NCI-H2196 treated with DMSO at 0.1 percent for 48 hours (cell line): ENCODE data around the gene UGT1A4.
"Not testable (repeated sequence)": the region's sequence is repeated elsewhere in the genome, so short reads cannot be mapped to it uniquely, and the experiment has no call there.

Experiments used
- DNase-seq: peaks from one replicate; lab custom pipeline; 2025; ENCODE audit not compliant: unreplicated experiment; lab: John Stamatoyannopoulos, UW

UGT1A4 gene

DNA sequence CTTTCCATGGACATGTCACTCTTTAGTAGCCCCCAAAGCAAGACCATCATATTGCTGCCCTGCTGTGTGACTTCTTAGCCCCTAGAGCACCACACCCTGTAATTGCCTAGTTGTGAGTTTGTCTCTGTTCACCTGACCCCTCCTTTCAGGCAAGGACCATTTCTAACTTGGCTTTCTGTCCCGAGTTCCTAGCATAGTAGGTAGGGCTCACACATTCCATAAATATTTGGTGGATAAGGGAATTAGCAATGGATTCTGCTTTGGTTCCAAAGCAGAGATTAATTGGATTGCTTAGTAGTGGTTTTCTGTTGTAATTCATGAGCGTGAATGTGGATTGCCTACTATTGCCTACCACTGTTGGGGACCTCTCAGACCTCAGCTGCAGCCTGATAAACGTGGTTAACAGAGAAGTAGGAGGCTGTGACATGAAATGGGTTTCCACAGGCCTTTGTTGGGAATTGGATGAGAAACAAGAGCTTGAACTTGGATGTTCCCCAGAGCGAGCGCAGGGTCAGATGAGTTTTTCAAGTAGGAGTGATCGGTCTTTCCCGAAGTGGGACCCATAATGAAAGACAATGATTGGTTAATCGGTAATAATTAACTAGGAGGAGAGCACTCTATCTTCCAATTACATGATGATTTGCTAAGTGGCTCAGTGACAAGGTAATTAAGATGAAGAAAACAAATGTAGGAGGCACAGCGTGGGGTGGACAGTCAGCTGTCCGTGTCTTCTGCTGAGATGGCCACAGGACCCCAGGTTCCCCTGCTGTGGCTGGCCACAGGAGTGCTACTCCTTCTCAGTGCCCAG is 28.1 kb downstream of the UGT1A4 start:
- no peak for DNase-seq

GRCh38 chr2:233747283-233747544 is 28.7 kb downstream of the UGT1A4 start:
- DNase-seq: no peak

DNA sequence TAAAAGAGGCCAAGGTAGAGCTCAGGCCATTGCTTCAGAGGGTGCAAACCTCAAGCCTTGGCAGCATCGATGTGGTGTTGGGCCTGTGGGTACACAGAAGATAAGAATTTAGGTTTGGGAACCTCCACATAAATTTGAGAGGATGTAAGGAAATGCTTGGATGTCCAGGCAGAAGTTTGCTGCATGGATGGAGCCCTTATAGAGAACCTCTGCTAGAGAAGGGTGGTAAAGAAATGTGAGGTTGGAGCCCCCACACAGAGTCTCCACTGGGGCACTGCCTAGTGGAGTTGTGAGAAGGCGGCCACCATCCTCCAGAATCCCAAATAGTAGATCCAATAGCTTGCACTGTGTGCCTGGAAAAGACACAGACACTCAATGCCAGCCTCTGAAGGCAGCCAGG is 32.2 kb downstream of the UGT1A4 start:
- not testable (repeated sequence) for DNase-seq

DNA sequence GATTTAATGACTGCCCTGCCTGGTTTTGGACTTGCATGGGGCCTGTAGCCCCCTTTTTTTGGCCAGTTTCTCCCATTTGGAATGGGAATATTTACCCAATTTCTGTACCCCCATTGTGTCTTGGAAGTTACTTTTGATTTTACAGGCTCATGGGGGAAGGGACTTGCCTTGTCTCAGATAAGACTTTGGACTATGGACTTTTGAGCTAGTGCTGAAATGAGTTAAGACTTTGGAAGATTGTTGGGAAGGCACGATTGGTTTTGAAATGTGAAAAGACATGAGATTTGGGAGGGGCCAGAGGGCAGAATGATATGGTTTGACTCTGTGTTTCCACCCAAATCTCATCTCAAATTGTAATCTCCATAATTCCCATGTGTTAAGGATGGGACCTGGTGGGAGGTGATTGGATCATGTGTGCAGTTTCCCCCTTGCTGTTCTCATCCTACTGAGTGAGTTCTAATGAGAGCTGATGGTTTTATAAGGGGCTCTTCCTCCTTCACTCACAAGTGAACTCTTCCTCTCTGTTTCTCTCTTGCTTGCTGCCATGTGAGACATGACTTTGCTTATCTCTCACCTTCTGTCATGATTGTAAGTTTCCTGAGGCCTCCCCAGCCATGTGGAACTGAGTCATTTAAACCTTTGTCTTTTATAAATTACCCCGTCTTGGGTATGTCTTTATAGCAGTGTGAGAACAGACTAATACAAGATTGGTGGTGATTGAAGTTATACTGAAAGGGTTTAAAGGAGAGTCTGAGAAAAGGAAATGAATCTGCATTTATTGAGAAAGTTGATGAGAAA is 32.9 kb downstream of the UGT1A4 start:
- DNase-seq: not testable (repeated sequence)

- DNase-seq: no peak
These were observed 36.5 kb downstream of the UGT1A4 start for GRCh38 chr2:233754872-233755611.

DNA sequence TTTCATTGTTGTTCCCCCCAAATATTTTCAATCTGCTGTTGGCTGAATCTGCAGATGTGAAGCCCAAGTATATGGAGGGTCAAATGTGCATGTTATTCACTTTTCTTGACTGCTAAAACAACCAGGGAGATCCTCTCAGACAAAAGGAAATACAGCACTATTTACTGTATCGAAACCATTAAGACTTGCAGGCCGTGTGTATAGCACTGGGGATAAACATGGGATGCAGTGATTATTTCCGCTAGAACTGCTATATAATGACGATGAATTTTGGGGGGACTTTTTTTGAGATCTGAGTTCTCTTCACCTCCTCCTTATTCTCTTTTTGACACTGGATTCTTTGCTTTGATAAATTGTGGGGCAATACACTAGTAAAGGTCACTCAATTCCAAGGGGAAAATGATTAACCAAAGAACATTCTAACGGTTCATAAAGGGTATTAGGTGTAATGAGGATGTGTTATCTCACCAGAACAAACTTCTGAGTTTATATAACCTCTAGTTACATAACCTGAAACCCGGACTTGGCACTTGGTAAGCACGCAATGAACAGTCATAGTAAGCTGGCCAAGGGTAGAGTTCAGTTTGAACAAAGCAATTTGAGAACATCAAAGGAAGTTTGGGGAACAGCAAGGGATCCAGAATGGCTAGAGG is 38.0 kb downstream of the UGT1A4 start:
- DNase-seq: no peak

GRCh38 chr2:233758141-233758540 is 39.6 kb downstream of the UGT1A4 start:
- DNase-seq: no peak

DNA sequence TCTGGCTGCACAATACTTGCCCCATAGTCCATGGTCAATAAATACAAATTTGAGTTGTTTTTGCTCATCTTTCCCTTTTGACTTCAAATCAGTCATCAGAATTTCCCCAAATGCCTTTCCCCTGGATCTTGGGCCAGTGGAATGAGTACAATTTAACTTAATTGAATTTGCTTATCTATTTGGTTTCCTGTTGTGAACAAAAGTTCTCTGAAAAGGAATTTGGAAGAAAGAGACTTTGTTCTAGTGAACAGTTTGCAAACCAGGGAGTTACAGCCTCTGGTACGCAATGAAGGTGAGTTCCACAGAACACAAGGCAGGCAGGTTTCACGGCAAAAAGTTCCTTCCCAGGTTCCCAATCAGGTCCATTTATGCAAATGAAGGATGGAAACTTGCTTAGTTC is 40.3 kb downstream of the UGT1A4 start:
- DNase-seq: no peak

GRCh38 chr2:233760043-233760442 is 41.5 kb downstream of the UGT1A4 start, which contains the start of gene UGT1A1:
Gene UGT1A1, plus strand, starts transcription at chr2:233760270. Its CDS starts 18 bp downstream, at chr2:233760288.
- no peak for DNase-seq

DNA sequence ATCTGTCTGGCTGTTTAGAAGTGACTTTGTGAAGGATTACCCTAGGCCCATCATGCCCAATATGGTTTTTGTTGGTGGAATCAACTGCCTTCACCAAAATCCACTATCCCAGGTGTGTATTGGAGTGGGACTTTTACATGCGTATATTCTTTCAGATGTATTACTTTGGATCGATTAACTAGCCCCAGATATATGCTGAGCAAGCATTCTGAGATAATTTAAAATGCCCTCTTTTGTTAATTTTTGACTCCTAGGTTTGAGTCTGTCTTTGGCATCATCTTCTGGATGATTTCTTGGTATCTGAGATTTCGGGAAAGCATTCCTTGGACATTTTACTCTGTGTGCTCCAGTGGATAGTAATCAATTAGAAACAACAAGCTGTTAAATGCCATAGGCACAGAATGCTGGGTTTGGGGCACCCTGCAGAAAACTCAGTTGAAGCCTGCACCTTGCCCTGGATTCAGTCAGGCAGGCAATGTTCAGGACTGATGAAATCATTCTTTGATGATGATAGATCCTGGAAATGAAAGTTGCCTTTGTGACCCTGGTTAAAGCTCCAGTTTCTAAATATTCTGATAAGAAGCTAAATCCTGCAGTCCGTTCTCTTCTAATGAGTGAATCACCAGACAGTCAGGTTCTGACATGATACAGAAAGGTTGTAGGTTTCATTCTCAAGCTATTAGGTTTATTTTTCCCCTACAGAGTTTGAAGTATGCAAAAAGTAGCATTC is 42.7 kb downstream of the UGT1A4 start:
- DNase-seq: no peak

DNA sequence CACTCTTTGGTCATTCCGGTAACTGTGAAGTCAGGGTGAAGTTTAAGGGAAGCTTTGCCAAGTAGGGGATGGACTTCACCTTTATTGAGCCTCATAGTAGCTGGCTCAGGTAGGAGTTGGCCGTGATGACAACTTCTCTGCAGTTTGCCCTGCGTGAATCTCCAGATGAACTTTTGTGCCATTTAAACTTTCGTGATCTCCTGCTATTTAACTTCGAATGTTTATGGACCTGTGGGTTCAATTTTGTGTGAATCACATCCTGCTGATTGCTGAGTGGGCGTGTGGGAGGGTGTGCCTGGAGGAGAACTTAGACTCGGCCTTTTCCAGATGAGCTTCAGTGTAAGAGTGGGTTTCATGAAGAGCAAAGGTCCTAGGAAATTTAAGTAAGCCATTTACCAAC is 45.7 kb downstream of the UGT1A4 start:
- no peak for DNase-seq

- no peak for DNase-seq
These were observed 46.2 kb downstream of the UGT1A4 start for GRCh38 chr2:233764761-233765160.

- no peak for DNase-seq
These were observed 47.9 kb downstream of the UGT1A4 start for GRCh38 chr2:233766416-233766815.

GRCh38 chr2:233768076-233768475 is 49.5 kb downstream of the UGT1A4 start:
- no peak for DNase-seq

DNA sequence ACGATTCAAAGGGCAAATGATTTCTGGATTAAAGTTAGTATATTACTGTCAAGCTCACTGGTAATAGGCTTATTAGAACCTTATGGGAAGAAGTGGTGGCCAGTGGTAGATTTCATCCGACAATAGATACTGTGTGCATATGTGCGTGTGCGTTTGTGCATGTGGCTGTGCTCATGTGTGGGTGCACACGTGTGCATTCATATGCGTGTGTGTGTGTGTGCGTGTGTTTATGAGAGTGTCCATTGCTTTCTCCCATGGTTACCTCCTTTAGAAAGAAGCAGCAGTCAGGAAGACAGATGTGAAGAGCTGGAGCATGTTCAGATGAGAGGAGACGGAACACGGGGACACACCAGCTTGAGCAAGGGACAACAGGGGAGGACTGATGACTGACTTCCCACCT is 50.7 kb downstream of the UGT1A4 start:
- DNase-seq: no peak

DNA sequence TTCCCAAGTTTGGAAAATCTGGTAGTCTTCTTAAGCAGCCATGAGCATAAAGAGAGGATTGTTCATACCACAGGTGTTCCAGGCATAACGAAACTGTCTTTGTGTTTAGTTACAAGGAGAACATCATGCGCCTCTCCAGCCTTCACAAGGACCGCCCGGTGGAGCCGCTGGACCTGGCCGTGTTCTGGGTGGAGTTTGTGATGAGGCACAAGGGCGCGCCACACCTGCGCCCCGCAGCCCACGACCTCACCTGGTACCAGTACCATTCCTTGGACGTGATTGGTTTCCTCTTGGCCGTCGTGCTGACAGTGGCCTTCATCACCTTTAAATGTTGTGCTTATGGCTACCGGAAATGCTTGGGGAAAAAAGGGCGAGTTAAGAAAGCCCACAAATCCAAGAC is 53.6 kb downstream of the UGT1A4 start:
- no peak for DNase-seq

GRCh38 chr2:233772583-233772982 is 54.0 kb downstream of the UGT1A4 start:
- DNase-seq: no peak

DNA sequence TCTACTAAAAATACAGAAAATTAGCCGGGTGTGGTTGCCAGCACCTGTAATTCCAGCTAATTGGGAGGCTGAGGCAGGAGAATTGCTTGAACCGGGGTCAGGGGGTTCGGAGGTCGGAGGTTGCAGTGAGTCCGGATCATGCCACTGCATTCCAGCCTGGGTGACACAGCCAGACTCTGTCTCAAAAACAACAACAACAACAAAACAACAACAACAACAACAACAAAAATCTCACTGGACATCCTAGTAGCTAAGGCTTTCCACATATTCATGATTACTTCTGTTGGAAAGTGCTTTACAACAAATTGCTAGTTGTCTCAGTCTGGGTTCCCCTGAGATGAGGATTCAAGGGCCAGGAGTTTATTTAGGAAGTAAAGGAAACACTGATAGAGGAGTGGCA is 55.3 kb downstream of the UGT1A4 start:
- DNase-seq: no peak

DNA sequence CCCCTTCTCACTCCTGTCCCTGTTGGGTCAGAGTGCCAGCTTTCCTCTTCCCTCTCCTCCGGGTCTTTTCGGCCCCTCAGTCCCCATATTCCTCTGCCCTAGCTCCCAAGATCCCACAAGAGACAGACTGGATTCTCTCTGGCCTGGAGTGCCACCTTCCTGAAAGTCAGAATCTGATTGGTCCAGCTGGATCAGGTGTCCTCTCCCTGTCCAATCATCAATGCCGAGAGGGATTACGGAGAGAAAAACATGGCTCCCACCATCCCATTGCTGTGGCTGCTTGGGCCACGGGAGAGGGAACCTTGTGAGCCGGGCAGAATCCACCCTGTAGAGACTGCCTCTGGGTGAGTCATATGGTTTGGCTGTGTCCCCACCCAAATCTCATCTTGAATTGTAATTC is 56.9 kb downstream of the UGT1A4 start:
- no peak for DNase-seq

DNA sequence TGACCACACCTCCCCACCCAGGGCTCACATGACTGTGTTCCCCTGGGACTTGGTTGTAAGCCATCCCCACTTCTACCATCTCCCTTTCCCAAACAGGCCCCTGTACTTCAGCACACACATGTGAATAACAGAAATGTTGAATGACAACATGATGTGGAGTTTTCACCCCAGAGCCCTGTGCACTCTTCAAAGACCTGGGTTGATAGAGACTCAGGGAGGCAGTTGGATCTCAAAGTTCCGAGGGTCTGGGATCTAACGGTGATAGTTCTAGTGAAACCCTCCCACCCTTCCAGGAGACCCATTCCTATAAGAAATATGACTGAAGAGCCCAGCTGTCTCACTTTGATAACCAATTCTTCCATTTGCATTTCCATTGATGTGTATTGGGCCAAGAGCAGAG is 59.5 kb downstream of the UGT1A4 start, which contains the start of gene MROH2A:
TSS of gene MROH2A (plus strand) at position 301 of the 400 bp plus-strand sequence. CDS start 1,029 bp downstream, outside the sequence.
- no peak for DNase-seq
